HG03354 (cell line): ENCODE data around the gene TRIM66.
A peak's percentile ranks its signal among the peaks of the same experiment; 100 is the strongest.

Experiments
- ATAC-seq: cut with Tn5 transposase; IDR thresholded peaks from one replicate; pipeline ENCODE4 v1.9.1; 2021; ENCODE audit warnings: mild to moderate bottlenecking; ENCODE audit not compliant: unreplicated experiment, poor library complexity, severe bottlenecking

The TRIM66 gene

DNA sequence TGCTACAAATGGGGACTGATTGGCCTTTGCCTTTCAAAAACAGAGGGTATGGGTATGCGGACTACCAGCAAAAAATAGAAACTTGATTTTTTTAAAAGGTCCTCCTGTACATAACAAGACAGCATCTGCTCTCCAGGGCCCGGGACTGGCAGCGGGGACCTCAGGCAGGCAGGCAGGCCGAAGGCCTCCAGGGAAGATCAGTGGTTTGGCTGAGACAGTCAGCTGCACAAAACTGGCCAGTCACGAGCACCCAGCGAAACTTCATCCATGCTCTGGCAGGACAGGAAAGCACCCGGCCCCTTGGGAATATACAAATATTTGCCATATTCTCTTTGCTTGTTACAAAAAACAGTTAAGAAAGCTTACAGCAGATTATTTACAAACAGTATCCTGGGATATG is 11.1 kb upstream of the TRIM66 start:
- no peak for ATAC-seq

DNA sequence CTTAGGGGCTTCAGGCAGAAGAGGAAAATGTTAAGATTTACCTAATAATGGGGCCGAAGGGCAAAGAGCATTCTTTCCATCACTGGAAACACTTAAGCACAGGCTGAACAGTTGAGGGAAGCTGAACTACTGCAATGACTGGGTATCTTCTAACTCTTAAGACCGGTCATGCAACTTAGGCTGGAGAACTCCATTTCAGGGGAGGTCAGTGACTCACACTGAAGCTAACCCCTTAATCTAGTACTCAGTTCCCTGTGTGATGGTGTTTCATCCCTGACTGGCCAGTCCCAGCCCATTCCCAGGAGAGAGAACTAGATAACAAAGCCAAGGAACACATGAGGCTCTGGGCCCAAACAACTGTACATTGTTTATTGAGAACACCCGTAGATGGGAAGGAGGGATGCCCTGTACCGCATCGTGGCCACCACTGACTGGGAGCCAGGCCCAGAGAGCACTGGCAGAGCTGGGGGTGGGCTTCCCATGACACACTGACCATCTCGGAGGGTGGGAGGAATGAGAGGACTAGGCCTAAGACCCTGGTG is 10.6 kb upstream of the TRIM66 start:
- no peak for ATAC-seq

DNA sequence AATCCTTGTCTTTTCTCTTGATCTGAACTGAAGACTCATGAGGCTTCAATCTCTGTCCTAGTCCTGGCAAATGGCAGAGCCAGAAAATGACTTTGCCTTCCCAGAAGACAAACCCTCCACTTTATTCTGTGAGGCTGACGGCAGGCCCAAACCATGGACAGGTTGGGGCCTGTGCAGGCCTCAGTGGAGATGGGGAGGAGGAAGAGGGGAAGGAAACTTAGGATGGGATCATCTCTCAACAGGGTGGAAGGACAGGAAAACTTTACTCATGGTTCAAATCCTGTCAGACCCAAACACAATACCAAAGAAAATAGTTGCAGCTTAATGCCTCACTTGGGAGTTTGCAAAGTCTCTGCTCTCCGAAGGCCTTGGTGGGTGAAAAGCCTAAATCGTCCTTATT is 10.0 kb upstream of the TRIM66 start:
- no peak for ATAC-seq

DNA sequence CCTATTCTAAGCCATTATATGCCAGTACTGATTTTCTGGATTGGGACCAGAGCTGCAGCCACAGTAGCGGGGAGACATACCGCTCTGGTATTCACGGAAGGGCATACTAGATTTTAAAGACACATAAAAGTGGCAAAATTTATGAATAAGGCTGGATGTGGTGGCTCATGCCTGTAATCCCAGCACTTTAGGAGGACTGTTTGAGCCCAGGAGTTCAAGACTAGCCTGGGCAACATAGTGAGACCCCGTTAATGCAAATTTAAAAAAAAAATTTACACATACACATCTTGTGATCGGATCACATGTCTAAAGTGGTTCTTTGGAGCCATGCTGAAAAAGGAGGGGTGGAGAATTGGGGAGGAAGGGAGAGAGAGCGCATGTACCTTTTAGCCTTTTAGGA is 9.1 kb upstream of the TRIM66 start:
- no peak for ATAC-seq

DNA sequence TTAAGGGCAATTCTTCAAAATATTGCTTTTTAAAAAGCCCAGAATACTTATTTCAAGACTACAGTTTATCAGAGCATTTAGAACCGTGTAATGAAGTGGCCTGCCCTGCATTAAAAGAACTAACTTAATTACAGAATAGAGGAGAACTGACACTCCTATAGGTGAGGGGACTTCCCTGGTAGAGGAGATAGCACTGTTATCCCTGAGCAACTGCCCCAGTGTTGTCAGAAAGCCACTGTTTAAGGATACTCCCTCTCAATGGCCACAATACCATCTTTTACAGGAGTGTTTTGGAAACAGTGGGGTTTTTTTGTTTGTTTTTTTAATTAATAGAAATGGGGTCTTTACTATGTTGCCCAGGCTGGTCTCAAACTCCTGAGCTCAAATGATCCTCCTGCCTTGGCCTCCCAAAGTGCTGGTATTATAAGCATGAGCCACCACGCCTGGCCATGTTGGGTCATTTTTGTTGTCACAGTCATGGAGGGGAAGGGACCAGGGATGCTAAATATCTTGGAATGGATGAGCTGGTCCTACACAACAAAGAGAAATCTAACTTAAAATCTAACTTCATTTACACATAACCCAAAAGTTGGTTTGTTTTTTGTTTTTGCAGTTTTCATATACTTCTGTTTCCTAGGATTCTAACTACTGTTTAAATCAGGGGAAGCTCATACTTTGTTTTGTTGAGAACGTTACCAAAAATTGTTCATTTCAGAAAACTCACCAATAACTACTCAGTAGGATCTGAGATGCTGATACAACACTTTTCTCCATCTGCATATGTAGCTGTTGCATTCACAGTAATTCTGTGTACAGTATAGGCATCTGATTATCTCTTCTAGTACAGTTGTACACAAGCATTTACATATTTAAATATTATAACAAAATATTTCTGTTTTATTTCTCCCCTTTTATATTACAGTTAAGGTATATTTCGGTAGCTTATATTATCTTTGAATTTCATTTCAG is 8.2 kb upstream of the TRIM66 start:
- no peak for ATAC-seq

DNA sequence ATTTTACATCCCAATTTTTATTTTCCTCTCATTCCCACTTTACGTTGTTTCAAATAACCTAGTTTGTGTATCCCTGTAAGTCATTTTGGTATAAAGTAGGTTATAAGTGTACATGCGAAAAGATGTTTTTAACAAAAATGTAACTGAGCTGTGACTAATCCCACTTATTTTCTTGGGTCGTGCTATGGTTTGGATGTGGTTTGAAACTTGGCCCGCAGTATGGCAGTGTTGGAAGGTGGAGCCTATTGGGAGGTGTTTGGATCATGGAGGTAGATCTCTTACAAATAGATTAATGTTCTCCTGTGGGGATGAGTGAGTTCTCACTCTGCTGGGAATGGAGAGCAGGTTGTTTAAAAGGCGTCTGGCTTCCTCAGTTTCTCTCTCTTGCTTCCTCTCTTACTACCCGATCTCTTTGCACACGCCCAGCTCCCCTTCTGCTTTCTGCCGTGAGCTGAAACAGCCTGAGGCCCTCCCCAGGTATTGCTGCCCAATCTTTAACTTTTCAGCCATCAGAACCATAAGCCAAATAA is 7.3 kb upstream of the TRIM66 start:
- no peak for ATAC-seq

DNA sequence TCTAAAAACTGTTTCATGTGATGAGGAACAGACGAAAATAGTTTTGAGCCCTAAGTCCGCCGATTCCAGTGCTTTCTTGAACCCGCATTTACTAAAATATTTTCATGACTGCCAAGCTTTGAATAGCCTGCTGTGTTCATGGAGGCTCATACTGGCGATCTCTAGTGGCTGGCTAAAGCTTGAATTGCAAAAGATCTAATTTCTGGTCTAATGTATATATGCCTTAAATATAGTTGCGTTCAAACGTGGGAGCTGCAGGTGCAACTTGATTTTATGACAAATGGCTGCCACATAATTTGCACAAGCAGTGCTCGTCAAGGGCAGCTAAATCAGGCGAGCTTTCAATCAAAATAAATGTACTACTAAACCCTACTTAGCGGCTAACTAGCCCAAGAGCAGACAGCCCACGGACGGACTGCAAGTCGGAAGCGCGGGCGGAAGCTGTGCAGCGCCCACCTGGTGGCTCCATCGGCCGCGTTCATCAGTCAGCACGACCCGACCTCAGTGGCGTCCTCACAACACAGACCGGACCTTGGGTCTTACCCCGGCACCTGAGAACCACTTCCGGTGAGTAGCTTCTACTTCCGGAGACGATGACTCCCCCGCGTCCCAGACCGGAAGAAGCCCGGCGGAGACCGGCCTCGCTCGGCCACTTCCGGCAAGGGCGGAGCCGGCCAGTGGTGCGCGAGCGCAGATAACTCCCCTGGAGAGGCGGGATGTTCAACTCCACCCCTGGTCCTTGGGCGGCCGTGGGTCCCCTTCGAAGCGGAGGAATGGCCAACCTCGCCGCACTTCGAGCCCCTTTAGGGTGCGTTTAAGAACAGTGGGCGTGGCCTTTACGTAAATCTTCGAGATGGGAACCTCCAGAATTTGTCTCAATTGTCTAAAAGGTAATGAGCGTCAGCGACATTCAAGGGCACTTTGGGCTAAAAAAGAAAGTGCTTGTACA is 6.2 kb upstream of the TRIM66 start:
- peak; percentile 96 for ATAC-seq

DNA sequence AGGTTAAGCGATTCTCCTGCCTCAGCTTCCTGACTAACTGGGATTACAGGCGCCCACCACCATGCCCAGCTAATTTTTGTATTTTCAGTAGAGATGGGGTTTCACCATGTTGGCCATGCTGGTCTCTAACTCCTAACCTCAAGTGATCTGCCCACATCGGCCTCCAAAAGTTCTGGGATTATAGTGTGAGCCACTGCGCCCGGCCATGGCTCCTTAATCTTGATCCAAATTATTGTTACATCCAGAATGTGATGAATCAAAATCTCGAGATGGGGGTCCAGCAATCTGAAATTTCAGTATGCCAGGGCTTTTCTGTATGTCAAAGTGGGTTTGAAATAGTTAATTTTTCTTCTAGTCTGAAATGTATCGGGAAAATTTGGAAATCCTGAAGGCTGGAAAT is 3.9 kb upstream of the TRIM66 start:
- ATAC-seq = no peak

DNA sequence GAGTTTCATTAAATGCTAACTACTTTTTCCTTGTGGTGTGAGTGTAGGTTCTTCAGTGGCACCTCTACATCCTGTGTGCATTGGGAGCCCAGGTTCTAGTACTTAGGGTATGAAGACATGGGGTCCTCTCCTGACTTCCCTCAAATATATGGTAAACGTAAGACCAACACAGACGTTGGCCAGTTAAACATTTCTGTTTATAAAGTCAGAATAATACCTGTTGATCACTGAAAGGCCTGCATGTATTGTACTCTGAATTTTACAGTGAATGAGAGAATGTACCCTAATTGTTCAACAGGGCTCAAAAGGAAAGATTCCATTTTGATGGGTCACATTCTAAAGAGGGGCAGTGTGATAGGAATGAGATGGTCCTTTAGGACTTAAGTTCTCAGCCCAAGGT is 3.4 kb upstream of the TRIM66 start:
- no peak for ATAC-seq

DNA sequence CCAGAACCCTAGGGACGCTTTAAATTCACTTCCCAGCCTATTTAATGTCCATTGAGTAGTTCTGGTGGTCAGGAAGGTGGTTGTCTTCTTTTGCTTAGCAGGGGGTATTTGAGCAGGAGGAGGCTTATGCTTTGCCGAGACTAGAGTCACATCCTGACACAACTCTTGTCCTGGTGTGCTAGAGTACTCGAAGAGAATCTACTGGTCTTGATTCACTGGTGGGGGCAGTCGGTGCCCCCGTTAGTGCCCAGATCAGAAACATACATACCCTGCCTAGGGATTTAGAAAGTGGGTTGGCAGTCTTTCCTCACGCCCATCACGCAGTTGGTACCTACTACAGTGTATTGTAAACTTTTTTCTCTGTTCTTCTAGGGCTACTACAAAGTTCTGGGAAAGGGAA is 2.8 kb upstream of the TRIM66 start:
- no peak for ATAC-seq

DNA sequence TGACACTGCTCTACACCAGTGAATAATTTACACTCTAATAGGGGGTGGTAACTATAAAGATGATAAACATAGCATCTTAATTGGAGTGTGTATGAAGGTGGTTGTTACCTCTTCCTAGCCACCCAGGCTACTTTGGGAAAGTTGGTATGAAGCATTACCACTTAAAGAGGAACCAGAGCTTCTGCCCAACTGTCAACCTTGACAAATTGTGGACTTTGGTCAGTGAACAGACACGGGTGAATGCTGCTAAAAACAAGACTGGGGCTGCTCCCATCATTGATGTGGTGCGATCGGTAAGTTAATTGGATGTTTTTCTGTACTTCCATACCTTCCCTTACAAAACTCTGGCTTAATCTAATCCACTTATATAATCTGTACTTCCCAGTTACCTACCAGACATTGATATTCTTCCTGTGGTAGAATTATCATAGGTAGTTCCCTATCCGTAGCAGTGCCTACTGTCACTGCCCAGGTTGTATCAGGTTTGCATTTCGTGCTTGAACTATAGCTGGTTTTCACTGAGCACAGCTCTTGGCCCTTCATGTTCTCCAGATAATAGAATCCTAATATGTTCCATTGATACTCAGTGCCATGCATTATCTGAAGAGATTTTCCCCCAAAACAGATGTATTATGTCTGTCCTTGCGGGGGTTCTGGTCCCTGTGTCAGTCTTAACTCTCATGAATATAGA is 2.3 kb upstream of the TRIM66 start:
- no peak for ATAC-seq

DNA sequence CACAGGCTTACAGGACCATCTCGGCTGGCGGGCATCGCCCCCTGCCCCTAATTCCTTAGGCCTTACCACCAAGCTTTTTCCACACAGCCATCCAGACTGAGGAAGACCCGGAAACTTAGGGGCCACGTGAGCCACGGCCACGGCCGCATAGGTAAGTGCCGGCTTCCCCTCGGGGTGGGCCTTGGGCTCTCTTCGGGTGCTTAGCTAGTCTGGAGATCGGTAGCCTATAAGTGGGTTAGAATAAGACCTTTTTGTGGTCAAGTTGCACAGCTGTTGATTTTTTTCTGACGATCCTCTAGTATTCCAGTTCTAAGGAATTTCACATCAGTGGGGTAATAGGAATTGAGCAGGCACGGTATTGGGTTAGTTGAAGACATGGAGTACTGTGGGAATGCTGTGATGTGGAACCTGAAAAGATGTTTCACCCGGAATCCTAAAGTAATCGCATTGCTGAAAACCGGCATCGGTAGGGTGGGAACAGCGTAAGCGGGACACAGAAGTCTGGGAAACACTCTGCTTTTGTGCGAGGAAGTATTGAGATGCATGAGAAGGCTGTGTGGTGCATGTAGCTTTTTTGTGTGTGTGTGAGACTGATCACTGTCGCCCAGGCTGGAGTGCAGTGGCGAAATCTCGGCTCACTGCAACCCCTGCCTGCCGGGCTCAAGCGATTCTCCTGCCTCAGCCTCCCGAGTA is 796 bp upstream of the TRIM66 start:
- peak; percentile 6 for ATAC-seq

DNA sequence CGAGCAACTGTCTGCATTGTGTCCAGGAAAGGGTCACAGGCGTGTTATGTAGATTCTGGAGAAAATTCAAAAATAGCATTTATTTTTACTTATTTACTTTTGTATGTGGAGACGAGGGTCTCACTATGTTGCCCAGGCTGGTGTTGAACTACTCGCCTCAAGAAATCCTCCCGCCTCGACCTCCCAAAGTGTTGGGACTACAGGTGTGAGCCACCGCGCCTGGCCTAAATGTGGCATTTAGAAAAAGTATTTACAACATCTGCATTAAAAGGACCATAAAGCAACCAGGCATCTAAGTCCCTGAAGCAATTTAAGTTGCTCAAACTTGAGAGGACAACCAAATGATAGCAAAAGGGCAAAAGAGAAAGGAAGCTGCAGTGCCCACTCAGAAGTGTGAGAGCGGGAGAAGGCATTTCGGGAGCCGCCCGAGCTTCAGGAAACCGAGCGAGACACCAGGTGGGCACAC is 595 bp downstream of the TRIM66 start:
- no peak for ATAC-seq

DNA sequence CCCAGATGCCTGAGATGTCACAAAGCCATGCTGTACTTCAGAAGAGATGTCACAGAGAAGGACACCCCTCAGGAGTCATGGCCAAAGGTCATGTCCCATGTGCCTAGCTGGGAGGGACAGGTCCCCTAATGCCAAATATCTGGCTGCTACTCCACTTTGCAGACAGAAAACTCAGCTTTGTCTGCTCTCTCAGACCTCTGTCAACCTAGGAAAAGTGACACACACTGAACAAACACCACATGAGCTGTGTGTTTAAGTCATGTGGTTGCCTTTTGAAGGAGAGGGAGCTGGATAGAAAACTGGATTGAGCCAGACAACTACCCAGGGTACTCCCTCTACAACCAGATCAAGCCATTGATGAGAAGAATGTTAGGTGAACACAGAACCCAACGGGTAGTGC is 3.5 kb downstream of the TRIM66 start:
- ATAC-seq = no peak

DNA sequence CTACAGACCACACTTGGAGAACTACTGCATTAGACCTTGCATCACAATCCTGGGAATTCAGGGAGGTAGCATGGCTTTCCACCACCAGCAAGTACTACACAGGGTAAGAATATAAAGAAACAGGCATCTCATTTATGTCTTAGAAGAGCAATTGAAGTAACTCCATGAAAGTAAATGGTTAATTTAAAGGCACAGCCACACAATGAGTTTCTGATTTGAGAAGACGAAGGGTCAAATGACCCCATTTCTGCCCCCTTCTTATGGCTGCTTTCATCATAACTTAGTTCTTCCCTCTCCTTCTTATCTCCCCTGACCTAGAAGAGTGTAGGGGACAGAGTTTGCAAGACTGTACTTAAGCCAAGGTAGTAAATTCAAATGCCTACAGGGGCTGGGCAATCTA is 6.0 kb downstream of the TRIM66 start:
- no peak for ATAC-seq

DNA sequence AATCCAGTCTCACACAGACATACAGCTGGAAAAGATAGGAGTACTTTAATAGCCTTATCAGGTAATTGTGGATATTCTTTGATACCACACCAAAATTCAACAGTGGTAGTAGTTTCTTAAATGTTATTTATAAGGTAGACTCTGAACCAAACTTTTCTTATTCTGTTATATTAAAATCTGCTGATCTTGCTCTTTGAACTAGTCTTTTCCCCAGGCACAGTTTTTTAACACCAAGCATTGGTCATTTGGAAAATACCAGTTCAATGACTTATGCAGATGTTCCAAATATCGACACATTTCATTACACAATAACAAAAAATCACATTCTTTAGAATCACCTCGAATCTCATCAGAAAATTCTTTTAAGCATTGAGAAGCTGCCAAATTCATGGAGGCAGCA is 7.6 kb downstream of the TRIM66 start:
- no peak for ATAC-seq

DNA sequence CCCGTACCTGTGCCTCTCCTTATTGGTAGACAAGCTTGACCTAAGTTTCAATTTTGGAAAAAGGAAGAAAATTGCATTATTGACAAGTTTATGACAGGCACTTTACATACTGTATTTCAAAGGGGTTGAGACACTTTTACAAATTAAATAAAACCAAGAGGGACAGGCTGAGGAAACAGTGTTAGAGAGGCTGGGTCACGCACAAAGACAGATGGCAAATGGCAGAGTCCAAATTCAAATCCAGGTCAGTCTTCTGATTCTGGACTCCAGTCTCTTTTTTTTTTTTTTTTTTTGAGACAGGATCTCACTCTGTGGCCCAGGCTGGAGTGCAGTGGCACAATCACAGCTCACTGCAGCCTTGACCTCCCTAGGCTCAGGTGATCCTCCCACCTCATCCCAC is 10.1 kb downstream of the TRIM66 start:
- no peak for ATAC-seq

DNA sequence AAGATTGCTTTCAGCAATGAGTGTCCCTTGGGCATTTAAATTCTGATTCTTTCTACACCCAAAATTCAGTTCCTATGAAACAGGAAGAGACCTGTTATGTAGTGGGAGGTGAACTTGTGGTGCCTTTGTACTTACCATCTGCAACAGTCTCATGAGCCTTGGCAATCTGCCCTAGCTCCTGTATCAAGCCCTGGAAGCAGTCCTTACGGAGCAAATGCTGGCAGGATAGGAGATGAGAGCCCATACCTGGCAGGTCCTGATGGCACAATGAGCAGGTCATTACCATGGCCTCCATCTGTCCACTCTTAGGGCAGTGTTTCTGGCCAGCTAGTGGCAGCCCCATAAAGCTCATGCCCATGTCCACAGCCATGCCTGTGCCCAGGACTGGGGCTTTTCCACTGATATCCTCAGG is 10.8 kb downstream of the TRIM66 start:
- ATAC-seq = no peak

DNA sequence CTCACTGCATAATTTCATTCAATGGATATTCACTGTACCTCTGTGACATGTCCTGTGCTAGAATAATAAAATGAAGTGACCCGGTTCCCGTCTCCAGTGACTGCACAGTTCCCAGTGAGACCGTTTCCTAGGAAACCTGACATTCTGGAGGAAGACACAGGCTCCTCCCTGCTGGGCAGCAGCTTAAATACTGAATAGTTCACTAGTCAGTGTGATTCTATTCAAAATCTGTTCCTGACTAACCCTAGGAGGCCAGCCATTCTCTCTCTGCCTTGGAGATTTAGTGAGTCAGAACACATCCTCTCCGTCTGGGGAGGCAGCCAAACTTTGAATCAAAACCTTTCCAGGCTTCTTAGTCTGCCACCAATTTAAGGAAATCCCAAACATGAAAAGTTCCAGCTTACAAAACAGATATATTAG is 11.3 kb downstream of the TRIM66 start:
- no peak for ATAC-seq
